HG03064 (cell line): Measurements from ENCODE around the gene C4orf51.

ENCODE experiments used
- ATAC-seq: cut with Tn5 transposase; IDR thresholded peaks from one replicate; pipeline ENCODE4 v1.9.1; 2021; ENCODE audit warnings: low read depth; ENCODE audit not compliant: unreplicated experiment

The C4orf51 gene

DNA sequence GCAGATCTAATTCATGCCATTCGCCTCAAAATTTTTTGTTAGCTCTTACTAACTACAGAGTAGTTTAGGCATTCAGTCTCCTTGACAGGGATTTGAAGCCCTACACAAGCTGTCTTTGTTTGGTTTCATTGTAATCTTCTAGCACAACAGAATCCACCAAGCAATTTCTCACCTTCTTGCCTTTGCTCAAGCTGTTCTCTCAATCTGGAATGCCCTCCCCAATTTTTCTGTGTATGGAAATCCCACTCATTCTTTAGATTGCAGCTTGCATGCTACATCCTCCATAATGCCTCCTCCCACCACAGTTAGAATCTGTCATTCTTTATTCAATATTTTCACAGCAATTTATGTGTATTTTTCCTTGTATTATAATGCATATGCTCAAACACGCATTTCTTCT, 63.7 kb downstream of the C4orf51 start:
- no peak for ATAC-seq

DNA sequence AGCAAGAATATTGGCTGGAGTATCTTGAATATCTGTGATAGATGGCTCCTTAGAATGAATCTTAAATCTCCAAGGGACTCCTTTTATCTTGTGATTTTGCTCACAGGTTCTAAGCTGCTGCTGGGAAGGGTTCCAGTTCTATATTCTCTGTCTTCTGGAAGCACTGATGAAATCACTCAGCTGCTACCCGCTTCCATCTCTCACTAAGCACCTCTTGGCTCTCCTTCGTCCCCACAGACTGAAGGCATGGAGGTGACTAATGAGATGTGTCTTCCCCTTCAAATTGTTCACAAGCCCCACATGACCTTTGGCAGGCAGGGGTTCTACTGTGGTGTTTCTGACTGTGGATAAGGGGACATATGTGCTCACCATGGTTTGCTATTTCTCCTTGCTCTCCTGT, 75.9 kb downstream of the C4orf51 start:
- ATAC-seq = no peak

DNA sequence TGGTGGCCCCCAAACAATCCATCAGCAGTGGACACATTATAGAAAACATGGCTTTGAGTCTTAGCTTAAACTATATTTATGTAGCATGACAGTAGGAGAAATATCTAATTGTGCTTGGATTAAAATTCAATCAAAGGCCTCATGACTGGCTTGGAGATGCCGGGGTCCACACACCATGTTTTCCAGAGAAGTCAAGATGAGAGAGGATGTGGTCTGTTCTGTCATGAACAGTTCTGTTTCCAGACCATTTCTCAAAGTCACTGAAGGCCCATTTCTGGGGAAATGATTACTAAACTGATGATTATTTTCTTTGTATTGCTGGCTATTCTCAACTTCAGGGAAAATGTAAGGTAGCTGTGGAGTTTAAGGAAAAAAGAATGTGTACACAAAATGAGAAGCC, 76.3 kb downstream of the C4orf51 start:
- ATAC-seq = no peak

DNA sequence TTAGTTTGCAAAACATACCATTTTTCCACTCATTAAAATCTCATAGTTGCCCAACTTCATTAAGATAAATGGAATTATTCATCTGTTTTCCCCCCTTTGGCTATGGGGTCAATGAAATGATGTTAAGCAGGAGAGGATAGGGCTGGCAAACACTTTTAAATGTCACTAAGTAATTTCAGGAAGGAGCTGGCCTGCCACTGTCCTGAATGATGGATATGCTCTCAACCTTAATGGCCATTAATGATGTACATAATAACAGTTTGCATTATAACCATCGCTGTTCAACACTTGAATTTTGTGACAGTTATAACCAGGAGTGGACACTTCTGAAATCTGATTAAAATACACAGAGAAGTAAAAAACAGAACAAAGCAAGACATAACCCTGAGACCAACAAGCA, 77.2 kb downstream of the C4orf51 start:
- ATAC-seq = no peak

DNA sequence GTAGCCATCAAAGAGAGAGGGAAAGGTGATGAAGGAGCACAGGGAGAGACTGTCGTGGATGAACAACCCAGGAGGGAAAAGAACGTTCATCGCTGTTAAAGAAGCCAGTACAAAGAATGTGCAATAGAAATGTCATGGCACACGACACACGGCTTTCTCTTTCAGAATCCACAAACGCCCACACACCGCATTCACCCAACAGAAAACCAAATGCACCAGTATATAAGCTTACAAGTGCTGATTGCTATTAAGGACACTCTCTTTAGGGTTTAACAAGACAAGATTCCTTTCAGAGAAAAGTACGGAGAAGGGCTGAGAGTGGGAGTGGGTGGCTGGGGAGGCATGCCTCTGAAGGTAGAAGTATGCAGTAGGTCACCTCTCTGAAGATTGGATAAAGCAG, 80.2 kb downstream of the C4orf51 start:
- ATAC-seq = no peak

DNA sequence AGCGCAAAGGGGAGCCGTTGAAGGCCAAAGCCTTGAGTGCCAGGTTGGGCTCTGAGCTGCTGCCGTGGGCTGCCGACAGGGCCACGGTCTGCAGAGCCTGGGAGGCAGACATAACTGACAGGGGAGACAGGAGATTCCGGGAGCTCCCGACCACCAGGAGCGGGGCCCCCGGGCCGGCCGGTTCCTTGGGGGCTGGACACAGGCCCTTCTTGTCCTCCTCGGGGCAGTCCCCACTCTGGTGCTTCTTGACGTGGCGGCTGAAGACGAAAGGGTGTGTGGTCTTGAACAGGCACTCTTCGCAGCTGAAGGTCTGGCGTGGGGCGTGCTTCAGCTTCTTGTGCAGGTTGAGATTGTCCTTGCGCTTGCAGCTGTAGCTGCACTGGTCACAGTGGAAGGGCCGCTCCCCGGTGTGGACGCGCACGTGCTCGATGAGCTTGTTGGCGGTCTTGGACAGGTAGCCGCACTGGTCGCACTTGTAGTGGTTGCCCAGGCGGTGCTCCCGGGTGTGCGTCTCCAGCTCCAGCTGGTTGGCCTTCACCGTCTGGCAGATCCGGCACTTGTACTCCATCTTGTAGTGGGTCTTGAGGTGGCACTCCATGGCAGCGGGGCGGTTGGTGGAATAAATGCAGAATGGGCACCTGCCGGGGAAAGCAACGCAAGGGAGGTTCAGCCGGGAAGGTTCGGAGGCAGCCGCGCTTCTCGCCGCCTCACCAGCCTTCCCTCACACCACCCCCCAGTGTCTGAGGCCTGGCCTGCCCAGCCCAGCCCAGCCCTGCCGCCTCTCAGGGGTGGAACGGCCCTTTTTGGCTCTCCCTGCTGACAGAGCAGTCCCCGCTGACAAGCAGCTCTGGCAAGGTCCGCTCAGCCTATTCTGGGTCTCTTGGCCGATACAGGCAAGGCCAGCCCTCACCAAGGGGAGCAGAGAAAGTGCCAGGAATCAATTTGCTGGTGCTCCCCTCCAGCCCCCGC, 81.3 kb downstream of the C4orf51 start:
- no peak for ATAC-seq

DNA sequence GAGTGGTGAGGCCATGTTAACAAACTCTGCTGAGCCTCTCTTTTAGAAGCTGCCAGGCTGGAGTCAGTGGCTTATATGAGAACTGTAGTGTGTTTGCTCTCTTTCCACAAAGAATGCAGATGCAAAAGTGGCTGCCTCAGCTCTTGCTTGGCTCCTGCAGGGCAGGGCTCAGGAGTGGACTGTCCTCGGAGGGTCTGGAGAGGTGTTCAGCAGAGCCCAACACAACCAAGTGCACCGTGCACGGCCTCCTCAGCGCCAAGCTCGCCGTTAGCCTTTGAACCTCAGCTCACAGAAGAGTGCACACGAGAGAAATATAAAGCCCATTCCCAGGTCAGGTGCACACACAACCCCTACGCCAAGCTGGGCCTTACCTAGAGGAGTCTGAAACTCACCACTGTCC, 82.8 kb downstream of the C4orf51 start:
- no peak for ATAC-seq

DNA sequence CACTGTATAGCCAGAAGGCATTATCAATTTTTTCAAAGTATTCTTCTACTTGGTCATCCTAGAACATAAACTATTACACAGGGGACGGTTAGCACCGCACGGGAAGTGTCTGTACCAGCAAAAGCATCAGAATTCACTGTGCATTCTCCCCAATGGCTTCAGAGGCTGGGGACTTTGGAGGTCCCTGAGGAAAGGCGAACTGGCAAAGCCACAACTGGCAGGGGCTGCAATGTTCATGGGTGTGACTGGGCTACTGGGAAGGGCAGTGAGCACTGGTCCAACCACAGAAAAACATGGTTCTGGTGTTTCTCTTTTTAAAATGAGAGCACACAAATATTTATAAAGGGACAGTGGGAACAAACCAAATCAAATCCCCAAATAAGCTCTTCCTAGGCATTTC, 83.5 kb downstream of the C4orf51 start:
- ATAC-seq = no peak

DNA sequence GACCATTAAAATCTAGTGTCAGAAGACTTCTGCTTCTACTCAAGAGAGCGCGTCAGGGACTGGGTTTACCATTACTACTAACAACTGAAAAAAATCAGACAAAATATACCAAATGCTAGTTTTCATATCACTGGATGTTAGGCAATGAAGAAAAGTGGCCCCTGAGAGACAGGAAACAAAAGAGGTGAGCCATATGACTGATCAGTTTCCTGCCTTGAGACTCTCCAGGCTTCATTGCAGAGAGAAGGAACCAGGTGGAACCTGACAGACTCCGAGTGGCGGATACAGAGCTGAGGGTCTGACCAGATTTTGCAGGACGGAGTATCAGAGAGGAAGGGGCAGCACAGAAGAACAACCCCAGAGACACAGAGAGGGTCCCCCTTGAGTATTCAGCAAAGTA, 86.3 kb downstream of the C4orf51 start:
- no peak for ATAC-seq

DNA sequence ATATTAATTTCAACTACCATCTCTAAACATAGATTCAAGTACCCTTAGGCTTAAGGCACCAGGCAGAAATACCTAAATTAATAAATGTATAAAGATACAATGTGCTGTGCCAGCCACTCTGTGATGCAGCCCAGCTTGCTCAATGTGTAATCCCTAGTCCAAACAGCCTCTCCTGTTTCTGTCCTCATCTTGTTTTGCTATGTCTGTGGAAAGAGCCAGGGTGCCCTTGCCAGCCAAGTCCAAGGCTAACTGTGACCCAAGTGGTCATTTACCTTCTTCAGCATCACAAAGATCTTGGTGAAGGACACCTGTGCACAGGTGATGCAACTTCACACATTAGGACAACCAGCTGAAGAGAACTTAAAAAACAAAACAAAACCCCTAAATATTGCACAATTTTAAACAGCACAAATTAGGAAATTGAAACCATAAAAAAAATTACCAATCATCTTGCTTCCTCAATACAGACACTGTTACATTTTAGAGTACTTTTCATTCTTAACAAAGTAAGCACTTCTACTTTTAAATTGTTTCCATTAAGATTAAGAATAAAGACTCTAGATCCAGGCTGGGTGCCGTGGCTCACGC, 89.6 kb downstream of the C4orf51 start:
- no peak for ATAC-seq

DNA sequence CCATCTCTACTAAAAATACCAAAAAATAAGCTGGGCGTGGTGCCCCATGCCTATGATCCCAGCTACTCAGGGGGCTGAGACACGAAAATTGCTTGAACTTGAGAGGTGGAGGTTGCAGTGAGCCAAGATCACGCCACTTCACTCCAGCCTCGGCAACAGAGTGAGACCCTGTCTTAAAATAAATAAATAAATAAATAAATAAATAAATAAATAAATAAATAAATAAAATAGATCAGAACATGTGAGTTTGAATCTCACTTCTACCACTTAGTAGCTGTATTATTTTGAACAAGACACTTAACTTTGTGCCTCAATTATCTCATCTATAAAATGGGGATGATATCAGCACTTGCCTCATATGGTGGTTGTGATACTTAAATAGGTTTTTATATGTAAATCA, 90.2 kb downstream of the C4orf51 start:
- no peak for ATAC-seq

DNA sequence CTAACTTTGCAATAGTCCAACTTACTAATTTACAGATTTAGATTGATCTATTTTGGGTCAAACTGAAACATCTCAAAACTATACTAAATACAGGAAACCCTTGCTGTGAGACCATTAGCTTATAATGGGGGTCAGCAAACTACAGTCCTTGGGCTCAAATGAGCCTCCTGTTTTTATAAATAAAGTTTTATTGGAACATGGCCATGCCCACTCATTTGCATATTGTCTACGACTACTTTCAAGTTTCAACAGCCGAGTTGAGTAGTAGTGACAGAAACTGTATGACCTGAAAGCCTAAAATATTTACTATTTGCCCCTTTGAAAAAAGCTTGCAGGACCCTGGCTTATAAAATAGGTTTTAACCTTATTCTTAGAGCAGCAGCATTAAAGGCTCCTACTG, 92.4 kb downstream of the C4orf51 start:
- no peak for ATAC-seq

DNA sequence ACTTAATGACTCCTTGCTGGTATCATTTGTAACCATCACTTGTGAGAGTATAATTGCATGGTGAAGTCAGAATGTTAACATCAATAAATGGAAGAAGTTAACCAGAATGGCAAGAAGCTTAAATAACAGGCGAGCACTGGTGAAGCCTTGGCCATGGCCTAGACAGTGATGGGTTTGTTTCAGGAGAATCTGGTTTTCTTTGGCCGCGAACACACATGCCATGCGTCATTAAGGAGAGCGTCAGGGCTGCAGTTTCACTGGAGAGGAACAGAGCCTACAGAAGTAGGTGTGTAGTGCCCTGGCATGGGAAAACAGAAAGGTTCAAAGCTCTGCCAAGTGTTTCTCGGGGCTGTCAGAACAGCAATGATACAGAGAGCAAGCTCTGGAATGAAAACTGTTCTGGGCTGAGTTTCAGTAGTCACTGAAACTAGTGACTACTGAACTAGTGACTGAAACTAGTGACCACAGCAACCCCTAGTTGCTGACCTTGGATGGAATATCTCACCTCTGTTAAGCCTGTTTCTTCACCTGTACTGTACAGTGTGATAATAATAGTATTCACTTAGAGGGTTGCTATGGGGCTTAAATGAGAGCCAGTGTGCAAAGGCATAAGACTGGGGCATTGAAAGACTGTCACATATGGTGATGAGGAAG, 93.8 kb downstream of the C4orf51 start:
- ATAC-seq = peak; percentile 90

DNA sequence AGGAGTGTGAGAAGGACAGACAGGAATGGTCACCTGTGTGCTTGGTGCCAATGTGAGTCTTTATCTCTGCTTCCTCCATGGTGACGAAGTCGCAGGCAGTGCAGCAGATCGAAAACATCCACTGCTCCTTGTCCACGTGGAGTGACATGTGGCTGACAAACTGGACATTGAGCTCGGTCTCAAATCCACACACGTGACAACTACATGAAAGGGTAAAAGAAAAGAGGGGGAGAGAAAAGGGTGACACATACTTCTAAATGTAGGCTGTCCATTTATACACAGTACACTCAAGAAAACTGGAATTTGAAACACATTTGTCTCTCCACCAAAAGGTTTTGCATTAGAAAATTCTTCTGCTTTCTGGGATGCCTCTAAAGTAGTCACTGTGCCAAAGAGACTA, 94.5 kb downstream of the C4orf51 start:
- no peak for ATAC-seq

DNA sequence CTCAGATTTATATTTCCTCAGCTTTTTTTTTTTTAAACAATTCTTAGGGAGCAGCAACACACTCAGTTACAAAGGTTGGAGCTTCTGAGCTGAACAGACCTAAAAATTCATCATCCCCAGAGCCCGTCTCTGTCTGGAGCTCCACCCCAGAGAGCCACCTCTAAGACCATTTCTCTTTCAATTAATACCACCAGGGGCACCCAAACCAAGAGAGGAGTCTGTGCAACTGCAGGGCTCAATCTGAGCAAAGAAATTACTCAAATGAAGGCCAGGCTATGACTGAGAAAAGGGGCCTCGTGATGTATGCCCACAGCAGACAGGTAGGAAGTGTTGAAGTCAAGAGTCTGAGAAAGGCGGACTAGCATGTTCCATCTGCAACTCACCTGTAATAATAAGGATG, 95.5 kb downstream of the C4orf51 start:
- ATAC-seq = no peak

DNA sequence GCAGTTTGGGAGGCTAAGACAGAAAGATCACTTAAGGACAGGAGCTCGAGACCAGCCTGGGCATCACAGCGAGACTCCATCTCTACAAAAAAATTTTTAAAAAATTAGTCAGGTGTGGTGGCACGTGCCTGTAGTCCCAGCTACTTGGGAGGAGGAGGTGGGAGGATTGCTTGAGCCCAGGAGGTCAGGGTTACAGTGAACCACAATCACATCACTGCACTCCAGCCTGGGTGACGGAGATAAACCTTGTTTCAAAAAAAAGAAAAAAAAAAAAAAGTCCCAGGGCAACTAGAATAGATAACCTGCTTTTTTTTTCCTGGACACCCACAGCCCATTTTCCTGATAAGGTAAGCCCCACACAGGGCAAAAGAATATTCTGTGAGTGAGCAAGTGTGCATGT, 96.3 kb downstream of the C4orf51 start:
- no peak for ATAC-seq

DNA sequence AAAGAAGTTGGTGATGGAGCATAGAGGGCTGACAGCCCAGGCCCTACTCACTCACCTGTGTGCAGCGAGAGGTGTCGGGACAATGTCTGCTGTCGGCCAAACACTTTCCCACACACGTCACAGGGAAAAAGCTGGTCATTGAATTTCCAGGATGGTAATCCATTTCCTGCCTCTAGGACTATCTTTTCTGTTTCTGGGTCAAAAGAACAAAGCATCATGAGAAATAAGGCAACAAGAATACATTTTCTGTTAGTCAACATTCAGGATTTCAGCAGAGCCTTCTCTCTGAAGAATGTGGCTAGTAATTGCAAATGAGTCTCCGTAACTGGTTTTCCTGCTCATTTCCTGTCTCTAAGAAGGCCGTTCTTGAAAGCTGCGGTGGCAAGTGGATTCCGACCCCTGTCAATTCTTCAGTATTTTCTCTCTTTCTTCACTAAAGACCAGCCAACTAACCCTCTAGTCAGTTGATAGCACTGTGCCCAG, 99.4 kb downstream of the C4orf51 start:
- no peak for ATAC-seq

DNA sequence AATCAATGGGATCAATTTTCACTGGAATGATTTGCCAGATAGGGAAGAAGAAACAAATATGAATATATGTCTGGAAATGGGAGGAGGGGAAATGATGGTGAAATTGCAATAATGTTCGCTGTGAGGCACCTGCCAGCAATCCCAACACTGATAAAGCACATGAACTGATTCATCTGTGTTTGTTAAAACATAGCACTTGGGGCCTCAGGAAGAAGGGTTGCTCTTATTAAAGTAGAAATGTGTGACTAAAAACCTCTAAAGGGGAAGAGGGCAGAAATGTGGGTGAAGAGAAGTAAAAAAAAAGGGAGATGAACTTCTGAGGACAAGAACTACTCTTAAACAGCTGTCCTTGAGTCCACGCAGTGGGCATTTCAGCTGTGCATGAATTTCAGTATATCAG, 101.4 kb downstream of the C4orf51 start:
- ATAC-seq = no peak
